CD14-positive monocyte (primary cell): Measurements from ENCODE around the gene GPRC5C. TPM values are rescaled to one million over a fixed set of nuclear protein-coding genes. Genes with fewer than 3 reads are reported as not detected.

Experiments used
- DNase-seq, 3 donors: peaks; one replicate each; pipeline ENCODE4 v3.0.0-alpha.2; 2011 to 2022
- H2AFZ ChIP-seq: 2 replicates; pipeline ENCODE4 v1.6.0; 2012; ENCODE audit warnings: mild to moderate bottlenecking, low read depth, low read length, inconsistent platforms; ENCODE audit not compliant: insufficient read depth, poor library complexity, severe bottlenecking
- H3K27ac ChIP-seq, 2 donors: 1 replicate in 1 of 2; 2 replicates in 1 of 2; pipeline ENCODE4 v1.5.1; 2012 to 2013; ENCODE audit warnings: low read length in 2 of 2, control low read depth in 1 of 2, inconsistent platforms in 1 of 2, low read depth in 1 of 2, mild to moderate bottlenecking in 1 of 2
- H3K27me3 ChIP-seq, 2 donors: one replicate each; pipeline versions ENCODE4 v1.6.0 to v1.6.1; 2011 to 2013; ENCODE audit warnings: low read length in 2 of 2; ENCODE audit not compliant: control insufficient read depth in 2 of 2, insufficient read depth in 2 of 2
- H3K36me3 ChIP-seq, 2 donors: replicated peaks in 1 of 2; 1 replicate in 1 of 2; 2 replicates in 1 of 2; pipeline versions ENCODE4 v1.5.1 to v1.6.1; 2012 to 2013; ENCODE audit warnings: low read length in 2 of 2, control low read depth in 1 of 2, inconsistent platforms in 1 of 2, mild to moderate bottlenecking in 1 of 2; ENCODE audit not compliant: insufficient read depth in 2 of 2, control insufficient read depth in 1 of 2
- H3K4me1 ChIP-seq, 2 donors: 1 replicate in 1 of 2; 2 replicates in 1 of 2; pipeline versions ENCODE4 v1.5.1 to v1.6.1; 2012 to 2013; ENCODE audit warnings: low read length in 2 of 2, control low read depth in 1 of 2, inconsistent platforms in 1 of 2, mild to moderate bottlenecking in 1 of 2, moderate library complexity in 1 of 2; ENCODE audit not compliant: insufficient read depth in 2 of 2, control insufficient read depth in 1 of 2
- H3K4me2 ChIP-seq: replicated peaks from 2 replicates; pipeline ENCODE3; 2012; ENCODE audit warnings: low read length, moderate library complexity, mild to moderate bottlenecking; ENCODE audit not compliant: poor library complexity, severe bottlenecking; ENCODE audit errors: extremely low read depth
- H3K4me3 ChIP-seq, 3 experiments: fragments of 200-600 bp in 1 of 3; sonication (generic) in 1 of 3; replicated peaks in 1 of 3; 1 replicate in 2 of 3; 2 replicates in 1 of 3; pipeline ENCODE4 v1.5.1; 2011 to 2013; ENCODE audit warnings: low read length in 3 of 3, mild to moderate bottlenecking in 3 of 3, control low read depth in 2 of 3, low read depth in 2 of 3, inconsistent platforms in 1 of 3, moderate library complexity in 1 of 3
- H3K79me2 ChIP-seq: 2 replicates; pipeline ENCODE4 v1.6.0; 2012; ENCODE audit warnings: mild to moderate bottlenecking, control low read depth, inconsistent platforms, low read length, moderate library complexity; ENCODE audit not compliant: insufficient read depth
- H3K9ac ChIP-seq: 2 replicates; pipeline ENCODE4 v1.6.0; 2017; ENCODE audit warnings: low read length, mild to moderate bottlenecking; ENCODE audit not compliant: insufficient read depth, poor library complexity, severe bottlenecking
- H3K9me3 ChIP-seq, 2 donors: replicated peaks in 1 of 2; 1 replicate in 1 of 2; 2 replicates in 1 of 2; pipeline versions ENCODE4 v1.5.1 to v1.6.1; 2012 to 2013; ENCODE audit warnings: low read length in 2 of 2, control low read depth in 1 of 2; ENCODE audit not compliant: control insufficient read depth in 1 of 2, insufficient read depth in 1 of 2
- H4K20me1 ChIP-seq: 2 replicates; pipeline ENCODE4 v1.6.0; 2012; ENCODE audit warnings: mild to moderate bottlenecking, low read length, control low read depth, moderate library complexity; ENCODE audit not compliant: insufficient read depth
- H3K27ac Mint-ChIP-seq, 7 donors: one replicate each; pipeline ENCODE4 v1.8.0; 2020; ENCODE audit warnings: mild to moderate bottlenecking in 7 of 7, mixed read lengths in 7 of 7, moderate library complexity in 6 of 7, inconsistent platforms in 2 of 7
- H3K27me3 Mint-ChIP-seq, 3 donors: one replicate each; pipeline ENCODE4 v1.8.0; 2021 to 2022; ENCODE audit warnings: low read depth in 3 of 3, mild to moderate bottlenecking in 3 of 3, mixed read lengths in 3 of 3, moderate library complexity in 3 of 3, inconsistent platforms in 1 of 3
- H3K36me3 Mint-ChIP-seq, 2 donors: one replicate each; pipeline ENCODE4 v1.8.0; 2020; ENCODE audit warnings: mixed read lengths in 2 of 2, inconsistent platforms in 1 of 2, mild to moderate bottlenecking in 1 of 2
- H3K4me1 Mint-ChIP-seq: one replicate; pipeline ENCODE4 v1.8.0; 2020; ENCODE audit warnings: mild to moderate bottlenecking, mixed read lengths
- H3K4me3 Mint-ChIP-seq, 2 donors: one replicate each; pipeline ENCODE4 v1.8.0; 2020; ENCODE audit warnings: mild to moderate bottlenecking in 2 of 2, mixed read lengths in 2 of 2, moderate library complexity in 1 of 2
- H3K9me3 Mint-ChIP-seq, 7 donors: one replicate each; pipeline ENCODE4 v1.8.0; 2020 to 2022; ENCODE audit warnings: mixed read lengths in 7 of 7, mild to moderate bottlenecking in 6 of 7, moderate library complexity in 6 of 7, inconsistent platforms in 2 of 7
- WGBS: methylation state at CpG from one replicate; pipeline ENCODE4 v1.1.5; 2013; ENCODE audit warnings: missing lambda C conversion rate; ENCODE audit not compliant: insufficient coverage; 5-methylcytosine and 5-hydroxymethylcytosine counted together
- intact Hi-C, 2 donors: fragments of 100-400 bp; cut with micrococcal nuclease; formaldehyde crosslinking; loops; one replicate each; pipeline versions ENCODE4 v1.15.0 to v1.15.1; 2023
- polyA plus RNA-seq, 3 donors: library from polyadenylated mRNA; depleted of rRNA in 1 of 3; unstranded in 2 of 3; stranded (reverse) in 1 of 3; fragments of 300-500 nt in 2 of 3; fragments of >200 nt in 1 of 3; fragmentation: Illumina TruSeq in 2 of 3; gene quantifications; 1 replicate in 2 of 3; 2 replicates in 1 of 3; pipeline ENCODE4 v1.2.3, GENCODE V29; 2012 to 2021
- TF ChIP-seq, protein P1 (sequence below): fragments of 200-600 bp; IDR thresholded peaks from one replicate; pipeline ENCODE4 v1.8.0; 2022; ENCODE audit warnings: antibody characterized with exemption, mild to moderate bottlenecking

GPRC5C gene
- polyA plus RNA-seq, 3 donors, result 0.47 to 3.3 (median 1.9) TPM

DNA sequence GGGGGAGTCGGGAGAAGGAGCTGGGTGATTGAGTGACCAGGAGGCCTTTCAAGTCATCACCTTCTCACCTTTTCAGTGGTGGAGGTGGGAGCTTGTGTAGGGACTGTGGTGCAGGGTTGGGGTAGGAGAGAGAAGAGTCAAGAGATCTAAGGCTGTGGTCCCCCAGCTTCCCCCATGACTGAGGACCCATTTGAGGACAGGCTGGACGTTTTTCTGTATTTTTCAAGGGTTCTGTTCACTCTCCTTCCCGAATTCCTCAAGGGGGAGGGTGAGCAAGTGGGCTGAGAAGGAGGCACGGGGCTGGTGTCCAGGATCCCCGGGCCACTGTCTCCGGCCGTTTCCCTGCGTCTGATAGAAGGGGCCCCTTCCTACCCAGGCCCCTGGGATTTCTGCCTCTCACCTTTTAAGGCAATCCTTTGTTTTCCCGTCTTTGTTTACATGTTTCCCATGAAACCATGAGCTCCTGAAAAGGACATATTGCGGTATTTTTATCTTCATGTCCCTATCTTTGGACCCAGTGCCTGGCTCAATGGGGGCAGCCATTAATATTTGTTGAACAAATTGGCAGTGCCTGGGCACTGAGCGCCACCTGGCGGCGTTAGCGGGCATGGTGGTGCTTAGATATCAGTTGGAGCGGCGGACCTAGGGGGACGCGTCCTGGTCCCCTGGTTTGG is 25.4 kb downstream of the GPRC5C start:
- H3K27me3 ChIP-seq, result peaks cover 0 to 8% of the 10 kb centered on the region in 2 donors
- Mint-ChIP-seq H3K27ac (peak overlapping the region in 1 of 7 donors; percentile 66), H3K36me3 (peaks cover 0 to 2% of the 10 kb centered on the region in 2 donors), H3K4me3 (peak overlapping the region in 1 of 2 donors; percentile 39), H3K4me1 (peaks cover 24% of the 10 kb centered on the region), H3K27me3 (peaks cover 8 to 22% (median 9%) of the 10 kb centered on the region in 3 donors), H3K9me3 (no peaks in the 10 kb centered on the region)
- H2AFZ ChIP-seq, result peak overlapping the region; percentile 50
- H3K4me1 ChIP-seq, result peaks cover 32 to 41% of the 10 kb centered on the region in 2 donors
- H4K20me1 ChIP-seq, result no peaks in the 10 kb centered on the region
- DNase-seq, result peak; percentile 67 to 83 (median 74)
- H3K36me3 ChIP-seq, result no peaks in the 10 kb centered on the region
- H3K9ac ChIP-seq, result no peak overlapping the region
- peak overlapping the region; percentile 30 for H3K4me2 ChIP-seq
- H3K9me3 ChIP-seq, result no peaks in the 10 kb centered on the region
- WGBS, result 0% methylated on average over 10 of the region's 18 CpGs
- intact Hi-C loops, result loop anchor here (1.0 to 5.0 kb wide), 3 partner anchors 35 to 78 kb away; no protein-coding TSS in a partner anchor
- TF ChIP-seq, protein P1, sequence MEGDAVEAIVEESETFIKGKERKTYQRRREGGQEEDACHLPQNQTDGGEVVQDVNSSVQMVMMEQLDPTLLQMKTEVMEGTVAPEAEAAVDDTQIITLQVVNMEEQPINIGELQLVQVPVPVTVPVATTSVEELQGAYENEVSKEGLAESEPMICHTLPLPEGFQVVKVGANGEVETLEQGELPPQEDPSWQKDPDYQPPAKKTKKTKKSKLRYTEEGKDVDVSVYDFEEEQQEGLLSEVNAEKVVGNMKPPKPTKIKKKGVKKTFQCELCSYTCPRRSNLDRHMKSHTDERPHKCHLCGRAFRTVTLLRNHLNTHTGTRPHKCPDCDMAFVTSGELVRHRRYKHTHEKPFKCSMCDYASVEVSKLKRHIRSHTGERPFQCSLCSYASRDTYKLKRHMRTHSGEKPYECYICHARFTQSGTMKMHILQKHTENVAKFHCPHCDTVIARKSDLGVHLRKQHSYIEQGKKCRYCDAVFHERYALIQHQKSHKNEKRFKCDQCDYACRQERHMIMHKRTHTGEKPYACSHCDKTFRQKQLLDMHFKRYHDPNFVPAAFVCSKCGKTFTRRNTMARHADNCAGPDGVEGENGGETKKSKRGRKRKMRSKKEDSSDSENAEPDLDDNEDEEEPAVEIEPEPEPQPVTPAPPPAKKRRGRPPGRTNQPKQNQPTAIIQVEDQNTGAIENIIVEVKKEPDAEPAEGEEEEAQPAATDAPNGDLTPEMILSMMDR, result peak; percentile 97
- no peak overlapping the region for H3K4me3 ChIP-seq
- H3K79me2 ChIP-seq, result no peaks in the 10 kb centered on the region
- no peak overlapping the region for H3K27ac ChIP-seq

DNA sequence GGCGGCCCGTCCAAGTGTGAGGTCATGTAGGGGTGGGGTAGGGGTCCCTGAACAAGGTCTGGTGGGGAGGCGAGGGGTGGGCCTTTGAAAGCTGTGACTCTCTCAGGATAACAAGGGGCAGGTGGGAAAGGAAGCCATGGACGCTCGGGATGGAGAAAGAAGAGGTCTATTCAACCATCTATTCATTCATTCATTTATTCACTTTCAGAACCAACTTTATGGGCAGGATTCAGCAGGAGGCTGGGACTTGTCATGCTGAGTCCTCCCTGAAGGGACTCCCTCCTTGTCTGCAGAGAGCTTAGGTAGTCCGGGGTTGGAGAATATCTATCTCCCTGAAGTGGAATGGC is 25.9 kb downstream of the GPRC5C start:
- H3K4me3 Mint-ChIP-seq, result peak overlapping the region in 1 of 2 donors; percentile 39
- H3K9me3 Mint-ChIP-seq, result no peaks in the 10 kb centered on the region
- Histone ChIP-seq H2AFZ (peak overlapping the region; percentile 50), H3K27ac (no peak overlapping the region), H3K4me3 (no peak overlapping the region), H3K79me2 (no peaks in the 10 kb centered on the region), H3K4me1 (peaks cover 37 to 46% of the 10 kb centered on the region in 2 donors), H3K4me2 (peak overlapping the region; percentile 30), H3K36me3 (no peaks in the 10 kb centered on the region), H3K27me3 (peaks cover 0 to 6% of the 10 kb centered on the region in 2 donors), H4K20me1 (no peaks in the 10 kb centered on the region), H3K9ac (no peak overlapping the region), H3K9me3 (no peaks in the 10 kb centered on the region)
- 50% methylated on average over 2 of the region's 6 CpGs for WGBS
- H3K36me3 Mint-ChIP-seq, result peaks cover 0 to 2% of the 10 kb centered on the region in 2 donors
- no peak for DNase-seq
- intact Hi-C loops, result loop anchor here (1.0 to 5.0 kb wide), 3 partner anchors 35 to 79 kb away; no protein-coding TSS in a partner anchor
- peaks cover 22% of the 10 kb centered on the region for H3K4me1 Mint-ChIP-seq
- H3K27ac Mint-ChIP-seq, result peak overlapping the region in 1 of 7 donors; percentile 66
- TF ChIP-seq, protein P1, result peak; percentile 70
- peaks cover 2 to 17% (median 4%) of the 10 kb centered on the region in 3 donors for H3K27me3 Mint-ChIP-seq
